ENCODE results near the gene KCNJ10.
A peak's percentile ranks its signal among the peaks of the same experiment; 100 is the strongest.

The KCNJ10 gene

GRCh38 chr1:160098852-160099561 is 29.0 kb upstream of the KCNJ10 start:
- peak; percentile 97 for DNase-seq (ENCODE audit: low read depth)

DNA sequence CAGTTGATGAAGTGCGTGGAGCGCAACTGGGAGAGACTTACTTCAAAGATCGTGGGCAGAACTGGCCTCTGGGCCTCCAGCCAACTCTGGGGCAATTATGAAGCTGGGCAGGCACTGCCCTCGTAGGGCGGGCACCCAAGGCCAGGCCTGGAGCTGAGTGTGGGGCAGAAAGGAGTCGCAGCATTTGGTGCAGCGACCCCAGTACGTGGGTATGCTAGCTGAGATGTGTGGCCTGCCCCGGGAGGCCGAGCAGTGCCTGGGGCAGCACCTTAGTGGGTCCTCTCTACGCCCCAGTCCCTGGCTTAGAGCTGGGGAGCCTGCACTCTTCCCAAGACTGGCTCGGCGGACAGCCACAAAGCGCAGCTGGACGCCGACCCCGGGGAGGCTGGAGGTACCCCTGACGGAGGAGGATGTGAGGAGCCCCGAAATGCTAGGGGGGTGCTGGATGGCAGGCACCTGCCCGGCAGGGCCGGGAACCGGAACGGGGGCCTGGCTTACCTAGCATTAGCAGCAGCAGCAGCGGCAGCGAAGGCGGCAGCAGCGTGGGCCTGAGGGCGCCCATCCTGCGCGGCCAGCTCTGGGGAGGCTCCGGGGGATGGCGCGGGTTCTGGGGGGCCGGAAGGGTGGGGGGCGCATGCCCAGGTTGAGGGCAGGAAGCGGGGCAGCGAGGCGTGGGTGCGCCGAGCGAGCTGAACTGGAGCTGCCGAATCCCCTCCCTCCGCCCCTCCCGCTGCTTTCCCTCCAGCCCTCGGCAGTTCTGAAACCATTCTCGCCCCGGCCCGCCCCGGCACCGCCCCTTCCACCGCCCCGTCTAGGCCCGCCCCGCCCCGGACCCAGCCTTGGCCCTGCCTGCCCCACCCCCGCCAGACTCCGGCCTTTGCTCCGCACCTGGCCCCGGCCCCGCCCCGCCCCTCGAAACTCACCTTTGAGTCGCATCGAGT is 28.2 kb upstream of the KCNJ10 start, which contains the start of gene IGSF8:
TSS of gene IGSF8 (minus strand) at position 709 of the 941 bp plus-strand sequence. CDS start at position 562, 147 bp downstream.
- peak; percentile 86 for DNase-seq (ENCODE audit: low read depth)

DNA sequence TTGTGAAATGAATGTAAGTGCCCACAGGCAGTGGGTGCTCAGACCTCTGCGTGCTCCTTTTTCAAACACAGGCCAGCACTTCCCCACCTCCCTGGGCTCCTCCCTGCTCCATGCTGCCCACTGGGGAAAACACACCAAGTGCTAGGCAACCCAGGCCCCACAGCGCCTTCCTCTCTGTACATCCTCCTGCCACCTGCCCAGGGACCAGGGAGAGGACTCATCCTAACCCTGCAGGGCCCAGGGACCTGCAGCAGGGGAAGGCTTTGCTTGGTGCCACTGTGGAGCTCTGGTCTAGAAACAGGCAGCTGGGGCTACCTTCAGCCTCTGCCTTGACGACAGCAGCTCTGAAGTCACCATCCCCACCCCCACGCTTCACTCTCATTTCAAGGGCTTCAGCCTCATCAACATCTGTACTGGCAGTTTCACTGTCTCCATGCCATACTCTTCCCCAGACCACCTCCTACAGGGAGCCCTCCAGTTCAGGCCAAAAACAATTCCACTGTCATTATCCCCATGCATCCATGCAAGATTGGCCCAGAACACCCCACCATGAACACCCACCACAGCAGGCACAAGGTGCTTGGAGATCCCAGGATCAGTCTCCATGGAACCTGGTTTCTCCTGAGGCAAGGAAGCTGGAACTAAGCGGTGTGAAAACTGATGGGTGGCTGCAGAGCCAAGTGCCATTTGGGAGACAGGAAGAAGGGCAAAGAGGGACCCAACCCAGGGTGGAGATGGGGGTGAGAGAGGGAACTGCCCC is 27.4 kb upstream of the KCNJ10 start:
- DNase-seq (ENCODE audit: low read depth) = no peak

- DNase-seq (ENCODE audit: low read depth) = no peak
Measured at GRCh38 chr1:160096274-160097116, 26.5 kb upstream of the KCNJ10 start.

DNA sequence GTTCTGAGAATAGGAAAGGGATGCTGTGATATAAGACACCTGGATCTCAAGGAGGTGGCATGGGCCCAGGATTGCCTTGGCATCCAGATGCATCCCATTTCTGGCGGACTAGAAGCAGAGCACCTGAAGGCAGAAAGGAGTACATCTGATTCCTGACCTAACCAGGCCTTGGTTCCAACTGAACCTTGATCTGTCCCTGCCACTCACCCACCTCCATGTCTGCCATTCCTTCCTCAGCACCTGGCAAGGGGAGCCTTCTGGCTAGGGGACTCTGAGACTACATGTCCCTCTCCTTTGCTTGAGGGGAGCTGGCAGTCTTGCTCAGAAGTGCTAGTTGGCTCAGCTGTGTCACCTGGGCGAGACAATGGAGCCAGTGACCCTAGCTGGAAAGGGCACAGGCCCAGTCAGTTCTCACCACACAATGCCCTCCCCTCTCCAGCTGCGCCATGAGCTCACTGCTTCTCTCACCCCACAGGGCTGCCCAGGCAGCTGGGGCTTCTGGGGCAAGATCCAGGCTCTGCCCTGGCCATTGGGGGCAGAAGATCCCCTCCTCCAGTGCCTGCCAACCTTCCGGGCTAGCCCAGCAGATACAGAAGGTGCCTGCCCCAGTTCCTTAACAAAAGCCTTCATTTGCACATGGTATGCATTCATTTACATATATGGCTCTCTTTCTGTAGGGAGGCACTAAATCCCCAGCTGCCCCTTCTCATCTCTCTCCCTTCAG is 25.6 kb upstream of the KCNJ10 start:
- no peak for DNase-seq (ENCODE audit: low read depth)

GRCh38 chr1:160094806-160095205 is 24.8 kb upstream of the KCNJ10 start:
- no peak for DNase-seq (ENCODE audit: low read depth)

DNA sequence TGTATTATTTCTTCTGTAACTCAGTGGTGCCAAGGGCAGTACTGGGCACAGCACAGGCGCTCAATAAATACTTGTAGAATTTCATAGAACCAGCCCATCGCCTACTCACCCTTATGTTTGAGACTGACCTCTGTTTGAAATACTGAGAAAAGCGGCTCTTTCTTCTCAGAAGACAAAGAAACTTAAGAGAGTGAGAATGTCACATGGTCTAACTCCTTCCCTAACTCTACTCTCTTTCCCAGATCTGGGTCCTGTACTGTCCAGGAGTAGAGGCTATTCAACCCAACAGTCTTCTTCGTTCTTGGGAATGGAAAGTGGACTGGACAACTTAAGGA is 24.3 kb upstream of the KCNJ10 start:
- no peak for DNase-seq (ENCODE audit: low read depth)

- no peak for DNase-seq (ENCODE audit: low read depth)
Measured at GRCh38 chr1:160093624-160094290, 23.8 kb upstream of the KCNJ10 start.

GRCh38 chr1:160093069-160093395 is 23.1 kb upstream of the KCNJ10 start:
- DNase-seq (ENCODE audit: low read depth) = no peak

- DNase-seq (ENCODE audit: low read depth) = no peak
Measured at GRCh38 chr1:160092366-160093068, 22.6 kb upstream of the KCNJ10 start.

DNA sequence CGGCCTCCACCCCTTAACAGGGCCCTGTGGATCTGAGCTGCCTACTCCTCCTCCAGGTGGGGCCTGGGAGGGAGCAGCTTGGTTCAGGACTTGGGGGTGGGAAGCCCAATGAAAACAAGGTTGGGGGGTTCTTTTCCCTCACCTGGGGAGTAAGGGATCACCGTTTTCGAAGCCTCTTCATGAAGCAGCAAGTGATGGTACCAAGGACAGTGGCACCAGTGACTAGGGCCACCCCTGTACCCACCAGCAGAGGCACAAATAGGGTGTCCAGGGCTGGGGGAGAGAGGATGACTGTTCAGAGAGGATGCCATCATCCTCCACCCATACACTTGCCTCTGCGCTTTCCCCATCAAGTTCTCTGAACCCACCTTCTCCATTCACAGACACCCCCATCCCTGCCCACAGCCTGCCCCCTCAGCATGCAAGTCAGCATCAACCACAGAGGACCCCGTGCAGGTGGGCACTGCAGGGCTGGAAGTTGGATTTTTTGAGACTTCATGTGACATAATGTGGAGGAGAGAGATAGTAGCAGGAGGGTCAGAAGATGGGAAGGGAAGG is 21.8 kb upstream of the KCNJ10 start:
- DNase-seq (ENCODE audit: low read depth) = no peak

DNA sequence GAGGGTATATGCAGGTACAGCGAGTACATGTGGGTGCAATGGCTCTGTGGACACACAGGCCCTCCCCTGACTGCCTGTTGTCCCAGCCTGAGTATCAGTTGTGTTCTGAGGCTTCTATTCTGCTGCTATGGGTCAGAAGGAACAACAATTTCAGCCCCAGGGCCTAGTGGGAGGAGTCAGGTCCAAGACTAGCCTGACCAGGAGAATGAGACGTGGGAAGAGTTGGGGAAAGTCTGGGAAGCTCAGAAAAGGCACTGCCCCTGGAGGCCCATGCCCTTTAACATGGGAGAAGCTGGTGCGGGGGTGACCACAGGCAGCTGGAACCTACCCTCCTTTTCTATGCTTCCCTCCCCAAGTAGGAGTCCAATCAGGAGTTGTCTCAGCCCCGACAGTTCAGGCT is 20.8 kb upstream of the KCNJ10 start:
- DNase-seq (ENCODE audit: low read depth) = no peak

DNA sequence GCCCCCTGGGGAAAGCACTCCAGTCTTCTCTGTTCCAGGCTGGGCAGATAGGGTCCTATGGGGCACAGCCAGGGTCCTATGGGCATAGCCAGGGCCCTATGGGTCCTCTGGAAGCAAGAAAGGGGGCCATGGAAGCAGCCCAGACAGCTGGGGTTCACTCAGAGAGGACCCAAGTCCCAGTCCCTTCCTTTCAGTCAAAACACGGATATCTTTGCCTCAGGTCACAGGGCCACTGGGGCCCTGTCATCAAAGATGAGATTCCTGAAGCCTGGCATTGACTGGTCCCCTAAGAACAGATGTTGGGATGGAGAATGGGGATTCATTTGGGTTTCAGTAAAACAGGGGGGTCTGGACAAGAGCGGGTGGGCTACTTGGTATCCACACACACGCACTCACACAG is 19.9 kb upstream of the KCNJ10 start:
- DNase-seq (ENCODE audit: low read depth) = no peak

- no peak for DNase-seq (ENCODE audit: low read depth)
Measured at GRCh38 chr1:160087118-160087662, 17.2 kb upstream of the KCNJ10 start.

- no peak for DNase-seq (ENCODE audit: low read depth)
Measured at GRCh38 chr1:160086456-160086892, 16.5 kb upstream of the KCNJ10 start.

DNA sequence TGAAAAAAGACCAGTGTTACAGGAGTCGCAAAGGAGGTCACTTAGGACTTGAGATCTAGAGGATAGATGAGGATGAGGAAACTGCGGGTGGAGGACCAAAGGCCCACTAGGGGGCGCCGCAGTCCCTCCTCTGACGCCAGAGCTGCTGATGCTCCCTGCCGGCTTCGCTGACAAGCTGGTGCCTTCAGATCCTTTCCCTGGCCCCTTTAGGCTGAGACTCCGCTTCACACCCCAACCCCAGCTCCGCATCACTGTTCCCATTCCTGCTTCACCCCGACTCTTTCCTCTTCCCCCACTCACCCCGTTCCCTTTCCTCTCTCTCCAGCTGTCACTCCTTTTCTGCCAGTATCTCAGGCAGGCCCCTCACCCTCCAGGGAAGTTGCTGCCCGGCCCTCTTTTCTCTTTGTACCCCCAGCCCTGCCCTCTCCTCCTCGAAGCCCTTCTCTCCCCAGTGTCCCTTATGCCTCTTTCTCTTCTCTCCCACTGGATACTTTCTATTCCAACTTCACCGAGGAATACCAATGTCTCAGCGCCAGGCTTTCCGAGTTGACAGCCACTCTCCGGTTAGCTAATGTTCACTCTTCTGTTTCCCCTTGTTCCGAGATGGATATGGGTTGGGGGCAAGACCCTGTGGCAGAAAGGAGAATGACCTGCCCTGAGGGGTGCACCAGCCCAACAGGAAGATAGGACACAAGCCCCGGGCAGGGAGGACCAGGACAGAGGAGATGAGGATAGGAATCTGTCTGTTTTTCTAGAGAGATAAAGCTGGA is 15.9 kb upstream of the KCNJ10 start:
- DNase-seq (ENCODE audit: low read depth) = peak; percentile 54

- no peak for DNase-seq (ENCODE audit: low read depth)
Measured at GRCh38 chr1:160084771-160085321, 14.9 kb upstream of the KCNJ10 start.

Data from stimulated activated CD8-positive, alpha-beta memory T cell treated with anti-CD3 and anti-CD28 coated beads, Interleukin-12 subunit alpha, Interleukin-12 subunit beta, amount 100 ng/mL, for 4 hours (primary cell).